Astrocyte (in vitro differentiated cells and primary cell): Measurements from ENCODE around the gene PHKG2. TPM values are rescaled to one million over a fixed set of nuclear protein-coding genes. Genes with fewer than 3 reads are reported as not detected.

ENCODE experiments used
- DNase-seq: peaks from one replicate; pipeline ENCODE4 v3.0.0-alpha.2; 2010; ENCODE audit warnings: low read depth
- FAIRE-seq: peaks from 2 replicates; lab custom pipeline; 2011; peaks lifted over from hg19 to GRCh38; lab: Jason Lieb, UNC
- H2AFZ ChIP-seq: 2 replicates; pipeline ENCODE4 v1.6.0; 2012; ENCODE audit warnings: low read depth, low read length, inconsistent platforms
- H3K27ac ChIP-seq: 2 replicates; pipeline ENCODE4 v1.5.1; 2011; ENCODE audit warnings: low read depth, low read length, inconsistent platforms
- H3K27me3 ChIP-seq: 2 replicates; pipeline ENCODE4 v1.6.0; 2011; ENCODE audit warnings: low read length, inconsistent platforms; ENCODE audit not compliant: insufficient read depth
- H3K36me3 ChIP-seq: 2 replicates; pipeline ENCODE4 v1.5.1; 2011; ENCODE audit warnings: low read length, inconsistent platforms; ENCODE audit not compliant: insufficient read depth
- H3K4me1 ChIP-seq: 2 replicates; pipeline ENCODE4 v1.5.1; 2011; ENCODE audit warnings: low read length, inconsistent platforms; ENCODE audit not compliant: insufficient read depth
- H3K4me2 ChIP-seq: 2 replicates; pipeline ENCODE4 v1.6.0; 2012; ENCODE audit warnings: low read length, inconsistent platforms
- H3K4me3 ChIP-seq: 2 replicates; pipeline ENCODE4 v1.5.1; 2011; ENCODE audit warnings: low read depth, mild to moderate bottlenecking, low read length, inconsistent platforms; ENCODE audit not compliant: insufficient read depth
- H3K79me2 ChIP-seq: 2 replicates; pipeline ENCODE4 v1.6.0; 2012; ENCODE audit warnings: mild to moderate bottlenecking, low read length, inconsistent platforms; ENCODE audit not compliant: insufficient read depth
- H3K9ac ChIP-seq: 2 replicates; pipeline ENCODE4 v1.6.0; 2012; ENCODE audit warnings: mild to moderate bottlenecking, low read length, inconsistent platforms
- H3K9me3 ChIP-seq: 2 replicates; pipeline ENCODE4 v1.5.1; 2012; ENCODE audit warnings: low read depth, mild to moderate bottlenecking, low read length, inconsistent platforms; ENCODE audit not compliant: insufficient read depth
- H4K20me1 ChIP-seq: 2 replicates; pipeline ENCODE4 v1.6.0; 2012; ENCODE audit warnings: low read length, inconsistent platforms; ENCODE audit not compliant: insufficient read depth
- H3K27ac Mint-ChIP-seq: one replicate; pipeline ENCODE4 v1.8.0; 2021; ENCODE audit warnings: mild to moderate bottlenecking, mixed read lengths; ENCODE audit not compliant: unreplicated experiment
- H3K27me3 Mint-ChIP-seq: one replicate; pipeline ENCODE4 v1.8.0; 2021; ENCODE audit warnings: low read depth, mixed read lengths; ENCODE audit not compliant: unreplicated experiment
- H3K36me3 Mint-ChIP-seq: one replicate; pipeline ENCODE4 v1.8.0; 2021; ENCODE audit warnings: low read depth, mixed read lengths; ENCODE audit not compliant: unreplicated experiment
- H3K4me1 Mint-ChIP-seq: one replicate; pipeline ENCODE4 v1.8.0; 2021; ENCODE audit warnings: low read depth, mixed read lengths; ENCODE audit not compliant: unreplicated experiment
- H3K4me3 Mint-ChIP-seq: one replicate; pipeline ENCODE4 v1.8.0; 2021; ENCODE audit warnings: mild to moderate bottlenecking, moderate library complexity, mixed read lengths; ENCODE audit not compliant: unreplicated experiment
- H3K9me3 Mint-ChIP-seq: one replicate; pipeline ENCODE4 v1.8.0; 2021; ENCODE audit warnings: mild to moderate bottlenecking, mixed read lengths; ENCODE audit not compliant: unreplicated experiment
- CTCF ChIP-seq: IDR thresholded peaks from 2 replicates; pipeline ENCODE4 v1.5.1; 2011; ENCODE audit warnings: low read depth, mild to moderate bottlenecking, inconsistent platforms, low read length, moderate library complexity; ENCODE audit not compliant: insufficient read depth
- EZH2 ChIP-seq: IDR thresholded peaks from 2 replicates; pipeline ENCODE4 v1.6.1; 2012; ENCODE audit warnings: mild to moderate bottlenecking, low read length, inconsistent platforms; ENCODE audit not compliant: insufficient read depth
- total RNA-seq: library from RNA; stranded (reverse); gene quantifications from 2 replicates; pipeline ENCODE4 v1.2.1, GENCODE V29; 2021

Gene PHKG2
- total RNA-seq, 1 donor from 2014 or later = 34.2 TPM

DNA sequence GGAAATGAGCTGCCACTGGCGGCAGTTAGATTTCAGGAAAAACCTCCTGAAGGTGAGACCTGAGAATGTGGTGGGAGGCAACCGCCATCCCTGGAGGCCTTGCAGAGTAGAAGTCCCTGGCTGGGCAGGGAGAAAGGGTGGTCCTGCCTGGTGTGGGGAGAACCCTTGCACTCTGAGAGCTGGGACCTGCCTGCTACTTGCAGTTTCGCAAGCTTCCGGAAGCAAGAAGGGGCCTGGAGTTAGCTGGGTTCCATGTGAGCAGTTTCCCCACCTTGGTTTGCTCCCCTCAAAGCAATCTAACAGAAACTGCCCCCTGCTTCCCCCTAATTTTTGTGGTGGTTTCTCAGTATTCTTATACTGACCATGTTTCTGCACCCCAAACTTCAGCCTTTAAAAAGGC, 32.3 kb downstream of the PHKG2 start:
- H2AFZ ChIP-seq = no peak overlapping the region
- H3K4me3 ChIP-seq = no peak overlapping the region
- DNase-seq (no peak), FAIRE-seq (no peak)
- TF ChIP-seq EZH2 (no peak), CTCF (no peak)
- Mint-ChIP-seq H3K4me1 (peaks cover 6% of the 10 kb centered on the region), H3K9me3 (no peaks in the 10 kb centered on the region), H3K27me3 (no peaks in the 10 kb centered on the region), H3K4me3 (no peak overlapping the region), H3K36me3 (peaks cover 7% of the 10 kb centered on the region), H3K27ac (no peak overlapping the region)
- H3K36me3 ChIP-seq = peaks cover 3% of the 10 kb centered on the region
- no peak overlapping the region for H3K27ac ChIP-seq
- H3K4me2 ChIP-seq = no peak overlapping the region
- peaks cover 34% of the 10 kb centered on the region for H4K20me1 ChIP-seq
- no peak overlapping the region for H3K9ac ChIP-seq
- H3K4me1 ChIP-seq = peaks cover 8% of the 10 kb centered on the region
- peaks cover 35% of the 10 kb centered on the region for H3K79me2 ChIP-seq
- H3K27me3 ChIP-seq = no peaks in the 10 kb centered on the region
- no peaks in the 10 kb centered on the region for H3K9me3 ChIP-seq

- Histone ChIP-seq H3K27ac (no peak overlapping the region), H3K9ac (no peak overlapping the region), H4K20me1 (peaks cover 39% of the 10 kb centered on the region), H3K9me3 (no peaks in the 10 kb centered on the region), H2AFZ (no peak overlapping the region), H3K27me3 (no peaks in the 10 kb centered on the region), H3K4me2 (no peak overlapping the region), H3K4me1 (peaks cover 9% of the 10 kb centered on the region), H3K36me3 (peaks cover 3% of the 10 kb centered on the region), H3K79me2 (peaks cover 49% of the 10 kb centered on the region), H3K4me3 (no peak overlapping the region)
- Mint-ChIP-seq H3K27me3 (no peaks in the 10 kb centered on the region), H3K9me3 (no peaks in the 10 kb centered on the region), H3K4me3 (no peak overlapping the region), H3K36me3 (peaks cover 7% of the 10 kb centered on the region), H3K4me1 (peaks cover 4% of the 10 kb centered on the region), H3K27ac (no peak overlapping the region)
- DNase-seq (no peak), FAIRE-seq (no peak)
- TF ChIP-seq CTCF = no peak
- no peak for TF ChIP-seq EZH2
Measured at GRCh38 chr16:30782486-30783279, 34.5 kb downstream of the PHKG2 start.
